IgD-negative memory B cell (primary cell): ENCODE results near the gene SOWAHA. TPM values are rescaled to one million over a fixed set of nuclear protein-coding genes. Genes with fewer than 3 reads are reported as not detected.

Experiments
- H3K27ac Mint-ChIP-seq, 3 donors: one replicate each; pipeline ENCODE4 v1.8.0; 2020 to 2022; ENCODE audit warnings: mild to moderate bottlenecking in 3 of 3, mixed read lengths in 3 of 3, moderate library complexity in 1 of 3
- H3K27me3 Mint-ChIP-seq: one replicate; pipeline ENCODE4 v1.8.0; 2021; ENCODE audit warnings: mixed read lengths
- H3K36me3 Mint-ChIP-seq: one replicate; pipeline ENCODE4 v1.8.0; 2020; ENCODE audit warnings: mild to moderate bottlenecking, mixed read lengths
- H3K4me1 Mint-ChIP-seq, 3 donors: one replicate each; pipeline ENCODE4 v1.8.0; 2020 to 2022; ENCODE audit warnings: mixed read lengths in 3 of 3, mild to moderate bottlenecking in 1 of 3
- H3K4me3 Mint-ChIP-seq, 4 donors: one replicate each; pipeline ENCODE4 v1.8.0; 2020 to 2022; ENCODE audit warnings: mild to moderate bottlenecking in 4 of 4, mixed read lengths in 4 of 4, moderate library complexity in 3 of 4
- H3K9me3 Mint-ChIP-seq, 3 donors: one replicate each; pipeline ENCODE4 v1.8.0; 2020 to 2021; ENCODE audit warnings: mixed read lengths in 3 of 3, mild to moderate bottlenecking in 1 of 3
- polyA plus RNA-seq: library from polyadenylated mRNA; unstranded; fragments of 300-500 nt; fragmentation: Illumina TruSeq; gene quantifications from one replicate; pipeline ENCODE4 v1.2.3, GENCODE V29; 2021

The SOWAHA gene
- not detected for polyA plus RNA-seq

DNA sequence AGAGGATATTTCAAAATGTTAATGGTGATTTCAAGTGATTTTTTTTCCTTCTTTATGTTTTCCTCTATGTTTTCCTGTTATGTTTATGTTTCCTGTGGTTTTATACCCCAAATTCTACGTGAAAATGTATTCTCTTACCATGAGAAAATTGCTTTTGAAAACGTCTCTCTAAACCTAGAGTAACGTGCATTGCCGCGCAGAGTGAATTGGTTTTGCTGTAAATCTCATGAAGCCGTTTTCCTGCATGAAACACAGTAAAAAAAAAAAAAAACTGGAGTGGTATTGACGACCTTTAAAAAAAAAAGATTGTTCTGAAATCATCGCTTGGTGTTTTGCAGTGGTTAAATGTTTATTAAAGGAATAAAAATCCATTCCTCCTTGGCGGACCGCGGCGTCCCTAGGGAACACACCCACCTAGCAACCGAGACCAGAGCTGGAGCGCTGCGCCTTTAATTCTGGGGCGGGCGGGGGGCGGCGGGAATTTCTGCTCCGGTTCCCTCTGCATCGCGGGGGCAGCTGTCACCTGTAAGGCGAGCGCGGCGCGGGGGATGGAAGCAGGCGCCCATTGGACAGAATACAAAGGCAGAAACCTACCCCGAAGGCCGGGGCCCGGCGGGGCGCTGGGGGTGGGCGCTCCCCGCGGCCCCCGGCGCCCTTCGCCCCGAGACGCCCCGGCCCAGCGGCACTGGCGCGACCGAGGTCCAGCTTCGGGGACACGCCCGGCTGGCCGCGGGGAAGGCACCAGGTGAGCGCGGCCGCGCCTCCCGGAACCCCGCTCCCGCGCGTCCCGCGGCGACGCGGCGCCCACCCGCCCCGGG, at the start of gene SOWAHA:
TSS of gene SOWAHA (plus strand) at position 522 of the 818 bp plus-strand sequence. CDS start 320 bp downstream, outside the sequence.
- no peaks in the 10 kb centered on the region for H3K36me3 Mint-ChIP-seq
- H3K27me3 Mint-ChIP-seq, result peaks cover 31% of the 10 kb centered on the region
- peak within 1 kb of the TSS in 2 of 3 donors; percentile 73 to 76 for H3K27ac Mint-ChIP-seq
- peak within 1 kb of the TSS; percentile 40 to 93 (median 68) for H3K4me3 Mint-ChIP-seq
- H3K4me1 Mint-ChIP-seq, result peaks cover 4 to 10% (median 7%) of the 10 kb centered on the region in 3 donors
- H3K9me3 Mint-ChIP-seq, result peaks cover 0 to 1% (median 0%) of the 10 kb centered on the region in 3 donors

DNA sequence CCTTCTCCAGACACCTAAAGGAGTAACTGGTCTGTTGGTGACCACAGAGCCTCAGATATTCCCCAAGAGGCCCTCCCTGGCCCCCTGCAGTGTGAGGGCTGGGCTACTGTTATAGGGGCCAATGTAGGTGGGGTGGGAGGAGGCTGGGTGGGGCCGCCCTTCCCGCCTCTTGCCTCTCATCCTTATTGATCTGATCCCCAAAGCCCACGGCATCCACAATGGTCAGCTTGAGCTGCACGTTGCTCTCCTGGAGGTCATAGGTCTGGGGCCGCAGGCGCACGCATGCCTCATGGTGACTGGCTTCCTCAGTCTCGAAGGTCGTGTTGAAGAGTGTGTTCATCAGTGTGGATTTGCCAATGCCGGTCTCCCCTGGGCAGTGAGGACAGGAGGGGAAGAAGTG, 49.1 kb upstream of the SOWAHA start:
- peak overlapping the region in 1 of 3 donors; percentile 25 for H3K27ac Mint-ChIP-seq
- no peak overlapping the region for H3K4me3 Mint-ChIP-seq
- H3K27me3 Mint-ChIP-seq, result no peaks in the 10 kb centered on the region
- H3K36me3 Mint-ChIP-seq, result peaks cover 2% of the 10 kb centered on the region
- no peaks in the 10 kb centered on the region for H3K4me1 Mint-ChIP-seq
- no peaks in the 10 kb centered on the region for H3K9me3 Mint-ChIP-seq

DNA sequence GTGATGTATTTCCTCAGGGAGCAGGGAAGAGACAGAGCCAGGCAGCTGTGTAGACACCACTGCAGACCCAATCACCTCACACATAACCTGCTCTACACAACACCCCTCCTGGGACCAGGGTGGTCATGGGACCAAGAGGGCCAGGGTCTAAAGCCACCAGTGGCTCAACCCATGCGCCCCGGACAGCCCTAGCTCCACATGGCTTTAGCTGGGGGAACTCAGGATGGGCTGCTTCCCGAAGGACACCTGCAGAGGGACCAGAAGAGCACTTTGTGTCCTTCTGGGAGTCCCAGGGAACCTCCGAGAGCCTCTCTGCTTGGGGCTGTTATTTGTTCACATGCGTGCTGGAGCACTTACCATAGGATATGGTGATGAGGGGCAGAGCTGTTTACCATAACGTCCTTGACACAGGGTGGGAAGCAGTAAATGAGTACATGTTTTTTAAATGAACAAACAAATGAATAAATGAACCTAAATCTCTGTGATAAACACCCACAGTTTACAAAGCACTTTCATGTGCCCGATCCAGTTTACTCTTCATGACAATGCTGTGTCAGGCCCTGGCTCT, 48.3 kb upstream of the SOWAHA start:
- peaks cover 2% of the 10 kb centered on the region for H3K36me3 Mint-ChIP-seq
- no peaks in the 10 kb centered on the region for H3K9me3 Mint-ChIP-seq
- H3K4me1 Mint-ChIP-seq, result no peaks in the 10 kb centered on the region
- H3K4me3 Mint-ChIP-seq, result no peak overlapping the region
- no peak overlapping the region for H3K27ac Mint-ChIP-seq
- H3K27me3 Mint-ChIP-seq, result no peaks in the 10 kb centered on the region

DNA sequence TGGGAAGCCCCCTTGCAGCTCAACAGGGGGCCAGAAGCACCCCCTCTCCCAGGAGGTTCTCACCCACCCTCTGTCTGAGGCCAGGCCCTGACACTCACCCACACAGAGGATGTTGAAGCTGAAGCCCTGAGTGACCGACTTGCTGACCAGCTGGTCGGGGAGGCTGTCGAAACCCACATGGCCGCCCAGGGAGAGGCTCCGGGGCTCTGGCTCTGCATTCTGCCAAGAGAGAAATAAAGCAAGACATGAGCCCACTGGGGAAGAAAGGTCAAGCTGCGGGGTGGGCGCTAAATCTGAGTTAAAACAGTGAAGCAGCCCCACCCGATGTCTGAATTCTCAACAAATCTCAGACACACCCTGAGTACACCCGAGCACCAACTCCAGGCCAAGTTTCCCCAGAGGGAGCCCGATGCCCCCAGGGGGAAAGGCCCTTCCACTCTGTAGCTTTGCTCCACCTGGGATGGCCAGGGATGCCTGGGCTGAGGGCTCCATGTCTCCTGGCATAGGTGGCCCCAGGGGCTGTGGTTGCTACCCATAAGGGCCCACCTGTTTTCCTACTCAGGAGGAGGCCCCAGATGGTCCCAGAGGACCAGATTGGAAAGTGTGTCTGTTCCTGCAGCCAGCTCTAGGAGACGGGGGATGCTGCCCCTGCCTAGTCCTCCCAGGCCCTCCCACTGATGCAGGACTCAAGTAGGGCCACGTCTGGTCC, 47.6 kb upstream of the SOWAHA start:
- Mint-ChIP-seq H3K27me3 (no peaks in the 10 kb centered on the region), H3K9me3 (no peaks in the 10 kb centered on the region), H3K4me3 (no peak overlapping the region), H3K36me3 (peaks cover 2% of the 10 kb centered on the region), H3K27ac (no peak overlapping the region), H3K4me1 (no peaks in the 10 kb centered on the region)

DNA sequence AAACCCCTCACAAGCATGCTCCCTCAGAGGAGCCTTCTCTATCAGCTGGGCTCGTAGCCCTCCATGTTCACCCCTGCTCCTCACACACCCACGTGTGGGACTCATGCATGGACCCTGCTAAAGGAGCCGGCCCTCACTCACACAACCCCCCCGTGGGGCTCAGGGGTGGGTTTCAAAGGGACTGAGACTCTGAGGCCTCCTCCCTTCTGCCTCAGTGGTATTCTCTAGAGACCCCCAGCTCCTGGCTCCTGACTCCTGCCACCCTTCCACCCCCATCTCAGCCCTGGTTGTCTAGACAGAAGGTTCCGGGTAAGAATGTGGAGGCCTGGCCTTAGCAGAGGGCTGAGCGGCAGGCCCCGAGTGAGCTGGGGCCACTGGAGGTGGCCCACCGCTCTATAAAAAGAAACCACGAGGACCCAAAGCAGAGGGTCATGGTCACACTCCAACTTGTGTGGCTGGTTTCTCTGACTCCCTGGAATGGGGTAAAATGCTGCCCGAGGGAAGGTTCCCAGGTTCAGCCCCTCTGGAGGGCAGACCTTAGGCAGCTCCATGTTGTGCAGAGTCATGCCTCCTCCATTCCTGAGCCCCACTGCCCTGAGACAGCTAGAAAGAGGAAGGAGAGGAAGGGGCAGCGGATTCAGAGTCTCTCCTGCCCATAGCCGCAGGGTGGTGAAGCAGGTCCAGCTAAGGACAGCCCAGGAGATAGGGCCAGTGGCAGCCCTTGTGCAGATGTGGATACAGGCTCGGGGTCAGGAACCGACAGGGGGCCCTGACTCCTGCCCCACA, 46.9 kb upstream of the SOWAHA start:
- Mint-ChIP-seq H3K4me3 (no peak overlapping the region), H3K9me3 (no peaks in the 10 kb centered on the region), H3K36me3 (peaks cover 2% of the 10 kb centered on the region), H3K27me3 (no peaks in the 10 kb centered on the region), H3K4me1 (no peaks in the 10 kb centered on the region), H3K27ac (no peak overlapping the region)

DNA sequence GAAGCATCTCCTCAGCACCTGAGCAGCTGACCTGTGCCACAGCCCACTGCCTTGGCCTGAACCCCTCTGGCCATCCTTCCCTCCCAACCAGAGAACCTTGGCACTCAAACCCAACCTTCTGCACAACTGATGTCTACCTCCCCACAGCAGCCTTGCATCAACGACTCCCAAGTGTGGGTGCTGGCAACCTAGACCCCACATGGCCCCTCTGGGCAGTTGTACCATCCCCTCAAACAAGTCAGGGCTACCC, 46.4 kb upstream of the SOWAHA start:
- Mint-ChIP-seq H3K4me3 (no peak overlapping the region), H3K4me1 (no peaks in the 10 kb centered on the region), H3K27me3 (no peaks in the 10 kb centered on the region), H3K36me3 (peaks cover 2% of the 10 kb centered on the region), H3K9me3 (no peaks in the 10 kb centered on the region), H3K27ac (no peak overlapping the region)

DNA sequence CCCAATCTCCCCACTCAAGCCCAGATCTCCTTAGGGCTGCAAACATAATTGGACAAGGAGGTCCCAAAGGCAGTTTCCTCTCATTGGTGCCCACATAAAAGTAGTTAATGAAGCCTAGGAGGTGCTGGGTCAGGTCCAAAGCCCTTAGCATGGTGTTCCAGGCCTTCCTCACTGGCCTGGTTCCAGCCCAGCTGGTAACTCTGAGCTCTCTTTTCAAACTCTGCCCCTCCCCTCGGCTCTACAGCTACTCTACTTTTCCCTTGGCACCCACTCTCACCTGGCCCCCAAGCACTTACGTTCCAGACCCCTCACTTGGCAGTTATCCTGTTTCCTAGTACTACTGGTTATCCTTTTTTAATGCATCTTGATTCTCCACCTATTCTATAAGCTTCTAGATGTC, 46.0 kb upstream of the SOWAHA start:
- Mint-ChIP-seq H3K4me1 (no peaks in the 10 kb centered on the region), H3K27ac (no peak overlapping the region), H3K9me3 (no peaks in the 10 kb centered on the region), H3K27me3 (no peaks in the 10 kb centered on the region), H3K4me3 (no peak overlapping the region), H3K36me3 (peaks cover 2% of the 10 kb centered on the region)

DNA sequence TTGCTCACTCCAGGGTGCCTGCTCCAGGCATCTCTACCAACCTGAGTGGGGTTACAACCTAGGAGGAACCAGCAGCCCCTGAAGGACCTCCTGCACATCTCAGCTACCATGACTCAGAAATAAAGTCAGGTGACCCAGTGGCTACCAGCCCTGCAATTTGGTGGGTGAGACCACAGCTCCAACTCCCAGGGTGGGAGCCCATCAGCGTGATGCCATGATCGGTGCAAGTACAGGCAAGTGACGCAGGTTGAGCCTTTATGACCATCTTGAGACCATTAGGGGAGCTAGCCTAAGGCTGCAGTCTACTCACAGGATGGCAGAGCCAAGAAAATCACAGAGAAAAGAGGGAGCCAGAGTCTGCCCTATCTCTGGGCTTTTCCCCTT, 44.6 kb upstream of the SOWAHA start:
- Mint-ChIP-seq H3K27ac (no peak overlapping the region), H3K4me3 (no peak overlapping the region), H3K9me3 (no peaks in the 10 kb centered on the region), H3K4me1 (no peaks in the 10 kb centered on the region), H3K27me3 (no peaks in the 10 kb centered on the region), H3K36me3 (peaks cover 2% of the 10 kb centered on the region)

DNA sequence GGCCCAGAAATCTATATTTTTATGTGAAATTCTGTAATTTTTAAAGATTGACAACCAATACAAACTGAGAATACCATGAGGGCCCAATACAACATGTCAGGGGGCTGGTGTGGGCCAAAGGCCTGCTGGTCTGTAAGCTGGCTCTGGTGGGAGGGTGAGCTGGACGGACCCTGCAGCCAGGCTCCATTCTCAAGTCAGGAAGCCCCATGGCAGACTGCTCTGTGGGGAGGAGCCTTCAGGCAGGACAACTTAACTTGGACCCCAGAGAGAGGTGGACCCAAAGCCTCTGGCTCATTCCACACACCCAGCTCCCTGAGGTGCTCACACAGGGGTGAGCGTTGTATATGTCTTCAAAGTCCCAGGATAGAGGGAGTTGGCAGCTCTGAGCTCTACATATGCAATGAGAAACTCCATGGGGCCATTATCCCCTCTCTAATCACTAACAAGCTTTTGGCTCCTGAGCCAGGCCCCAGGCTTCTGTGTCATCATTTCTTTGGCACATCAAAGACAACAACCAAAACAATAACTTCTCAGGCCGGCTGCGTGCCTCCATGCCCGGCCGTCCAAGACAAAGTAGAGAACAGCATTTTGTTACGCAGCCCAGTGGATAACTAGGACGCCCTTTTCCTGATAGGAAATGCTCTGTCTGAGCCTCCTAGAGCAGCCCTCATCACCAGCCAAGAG, 42.5 kb upstream of the SOWAHA start:
- no peak overlapping the region for H3K27ac Mint-ChIP-seq
- no peaks in the 10 kb centered on the region for H3K9me3 Mint-ChIP-seq
- H3K27me3 Mint-ChIP-seq, result peaks cover 1% of the 10 kb centered on the region
- H3K4me3 Mint-ChIP-seq, result no peak overlapping the region
- H3K36me3 Mint-ChIP-seq, result no peaks in the 10 kb centered on the region
- H3K4me1 Mint-ChIP-seq, result no peaks in the 10 kb centered on the region

DNA sequence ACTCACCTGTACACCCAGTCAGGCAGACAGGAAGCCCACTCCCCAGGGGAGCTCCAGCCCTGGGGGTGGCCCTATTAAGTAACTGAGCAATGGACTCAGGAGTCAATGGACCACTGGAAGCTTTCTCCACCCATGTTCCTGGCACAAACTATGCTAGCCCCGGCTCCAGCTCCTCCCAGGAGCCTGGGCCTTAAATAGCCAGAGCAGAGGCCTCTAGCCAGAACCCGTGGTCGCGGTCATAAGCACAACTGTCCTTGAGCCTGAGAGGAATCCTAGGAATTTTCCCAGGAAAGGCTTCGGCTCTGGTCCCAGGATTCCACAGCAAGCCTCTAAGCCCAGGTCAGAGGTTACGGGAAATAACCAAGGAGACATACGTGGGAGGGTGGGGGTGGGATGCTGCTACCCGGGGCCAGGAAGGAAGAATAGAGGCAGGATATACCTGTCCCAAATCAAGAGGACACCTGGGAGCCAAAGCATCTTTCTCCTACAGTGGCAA, 41.6 kb upstream of the SOWAHA start:
- peak overlapping the region in 1 of 4 donors; percentile 1 for H3K4me3 Mint-ChIP-seq
- no peaks in the 10 kb centered on the region for H3K9me3 Mint-ChIP-seq
- peaks cover 1% of the 10 kb centered on the region for H3K27me3 Mint-ChIP-seq
- H3K27ac Mint-ChIP-seq, result peak overlapping the region in 1 of 3 donors; percentile 74
- no peaks in the 10 kb centered on the region for H3K4me1 Mint-ChIP-seq
- H3K36me3 Mint-ChIP-seq, result no peaks in the 10 kb centered on the region

DNA sequence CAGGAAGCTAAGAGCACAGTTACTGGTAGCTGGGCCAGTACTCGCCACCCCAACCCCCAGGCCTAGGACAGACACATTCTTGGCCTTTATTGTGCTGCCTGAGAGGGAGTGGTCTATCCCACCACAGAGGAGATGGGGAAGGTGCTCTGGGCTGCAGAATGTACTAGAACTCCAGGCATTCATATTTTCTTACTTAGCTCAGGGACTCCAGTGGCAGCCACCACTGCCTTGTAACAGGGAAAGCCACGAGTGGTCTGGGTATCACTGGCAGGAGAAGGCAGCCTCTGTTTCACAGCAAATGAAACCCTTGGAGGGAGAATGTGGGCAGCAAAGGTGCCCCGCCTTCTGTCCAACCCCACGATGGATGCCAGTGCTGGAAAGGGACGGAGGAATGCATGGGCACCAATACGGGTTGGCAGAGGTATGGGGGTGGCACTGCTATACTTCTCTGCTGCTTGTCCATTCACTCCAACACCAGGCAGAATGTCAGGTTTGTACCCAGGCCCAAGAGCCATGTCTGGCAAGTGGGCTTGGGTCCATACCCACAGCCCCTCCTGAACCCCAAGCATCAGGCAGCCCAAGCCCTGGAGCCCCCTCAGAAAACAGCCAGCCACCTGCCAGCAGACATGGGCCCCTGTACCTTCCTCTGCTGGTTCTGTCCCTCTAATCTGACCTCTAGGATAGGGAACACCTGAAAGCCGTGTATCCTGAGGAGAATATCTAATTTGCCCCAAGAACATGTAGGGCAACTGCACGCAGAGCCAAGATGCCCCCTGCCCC, 40.6 kb upstream of the SOWAHA start:
- Mint-ChIP-seq H3K27me3 (peaks cover 1% of the 10 kb centered on the region), H3K9me3 (no peaks in the 10 kb centered on the region), H3K4me1 (no peaks in the 10 kb centered on the region), H3K36me3 (no peaks in the 10 kb centered on the region), H3K4me3 (no peak overlapping the region), H3K27ac (peak overlapping the region in 1 of 3 donors; percentile 43)

DNA sequence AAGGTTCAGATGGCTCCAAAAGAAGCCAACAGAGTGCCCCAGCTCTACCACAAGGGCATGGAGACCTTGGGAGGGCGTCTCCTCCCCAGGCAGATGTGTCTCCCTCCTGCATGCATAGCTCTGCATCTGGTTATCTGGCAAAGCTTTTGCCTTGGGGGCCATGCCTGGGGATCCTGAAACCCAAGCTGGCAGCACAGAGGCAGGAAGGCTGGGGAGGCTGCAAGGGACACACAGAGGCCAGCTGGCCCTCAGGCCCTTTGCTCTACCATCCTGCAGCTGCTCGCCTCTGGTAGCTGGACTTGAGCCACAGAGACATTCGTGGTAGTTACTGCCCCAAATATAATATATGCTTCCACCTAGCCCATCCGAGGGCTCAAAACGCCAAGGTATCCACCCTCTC, 40.0 kb upstream of the SOWAHA start:
- no peaks in the 10 kb centered on the region for H3K4me1 Mint-ChIP-seq
- no peaks in the 10 kb centered on the region for H3K9me3 Mint-ChIP-seq
- no peak overlapping the region for H3K27ac Mint-ChIP-seq
- no peak overlapping the region for H3K4me3 Mint-ChIP-seq
- H3K27me3 Mint-ChIP-seq, result peaks cover 1% of the 10 kb centered on the region
- H3K36me3 Mint-ChIP-seq, result no peaks in the 10 kb centered on the region

DNA sequence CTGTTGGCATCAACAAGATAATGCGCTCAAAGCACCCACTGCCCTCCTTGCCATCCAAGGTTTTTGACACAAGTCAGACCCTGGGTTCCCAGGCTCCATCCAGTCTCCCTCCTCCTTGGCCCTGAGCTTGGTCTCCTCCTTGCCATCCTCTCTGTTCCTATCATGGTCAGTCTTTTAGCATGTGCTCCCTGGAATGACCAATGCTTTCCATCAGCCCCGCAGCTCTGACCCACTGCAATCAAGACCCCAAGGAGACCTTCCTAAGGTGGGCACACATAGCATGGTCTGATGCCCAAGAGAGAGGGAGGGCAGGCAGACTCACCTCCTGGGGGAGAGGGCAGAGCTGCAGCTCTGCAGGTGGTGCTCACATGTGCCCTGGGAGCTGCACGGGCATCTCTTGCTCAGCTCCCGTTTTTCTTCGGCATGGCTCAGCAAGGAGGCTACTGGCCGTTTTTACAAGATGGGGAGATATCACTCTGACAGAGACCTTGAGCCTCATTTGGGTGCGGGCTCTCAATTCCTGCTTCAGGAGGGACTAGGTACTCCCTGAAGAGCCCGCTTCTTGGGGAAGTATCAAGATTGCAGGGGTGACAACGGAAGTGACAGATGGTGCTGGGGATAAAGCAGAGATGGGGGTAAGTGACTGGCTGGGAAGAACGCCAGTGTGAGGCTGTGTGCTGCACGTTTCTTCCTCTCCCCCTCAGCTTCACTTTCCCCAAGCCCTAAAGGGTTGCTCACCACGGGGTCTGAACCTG, 39.3 kb upstream of the SOWAHA start:
- Mint-ChIP-seq H3K4me3 (peak overlapping the region in 2 of 4 donors; percentile 18 to 36), H3K27ac (no peak overlapping the region), H3K4me1 (peaks cover 0 to 5% (median 2%) of the 10 kb centered on the region in 3 donors), H3K27me3 (peaks cover 1% of the 10 kb centered on the region), H3K36me3 (no peaks in the 10 kb centered on the region), H3K9me3 (no peaks in the 10 kb centered on the region)
